Fibroblast of mammary gland (primary cell): Measurements from ENCODE around the gene RNF25.

Source experiments
- DNase-seq: peaks from one replicate; pipeline ENCODE4 v3.0.0-alpha.2; 2010; ENCODE audit warnings: low read depth
- H3K4me3 ChIP-seq: 2 replicates; pipeline ENCODE4 v1.5.1; 2011; ENCODE audit warnings: low read depth, mild to moderate bottlenecking, low read length, moderate library complexity; ENCODE audit not compliant: control insufficient read depth
- TF ChIP-seq, protein P1 (sequence below): conservative IDR thresholded peaks from 2 replicates; pipeline ENCODE4 v1.5.1; 2011; ENCODE audit warnings: low read depth, low read length, inconsistent platforms; ENCODE audit not compliant: control insufficient read depth, insufficient read depth

The RNF25 gene

GRCh38 chr2:218618102-218618860 lies 53.5 kb downstream of the RNF25 start:
- TF ChIP-seq, protein P1, sequence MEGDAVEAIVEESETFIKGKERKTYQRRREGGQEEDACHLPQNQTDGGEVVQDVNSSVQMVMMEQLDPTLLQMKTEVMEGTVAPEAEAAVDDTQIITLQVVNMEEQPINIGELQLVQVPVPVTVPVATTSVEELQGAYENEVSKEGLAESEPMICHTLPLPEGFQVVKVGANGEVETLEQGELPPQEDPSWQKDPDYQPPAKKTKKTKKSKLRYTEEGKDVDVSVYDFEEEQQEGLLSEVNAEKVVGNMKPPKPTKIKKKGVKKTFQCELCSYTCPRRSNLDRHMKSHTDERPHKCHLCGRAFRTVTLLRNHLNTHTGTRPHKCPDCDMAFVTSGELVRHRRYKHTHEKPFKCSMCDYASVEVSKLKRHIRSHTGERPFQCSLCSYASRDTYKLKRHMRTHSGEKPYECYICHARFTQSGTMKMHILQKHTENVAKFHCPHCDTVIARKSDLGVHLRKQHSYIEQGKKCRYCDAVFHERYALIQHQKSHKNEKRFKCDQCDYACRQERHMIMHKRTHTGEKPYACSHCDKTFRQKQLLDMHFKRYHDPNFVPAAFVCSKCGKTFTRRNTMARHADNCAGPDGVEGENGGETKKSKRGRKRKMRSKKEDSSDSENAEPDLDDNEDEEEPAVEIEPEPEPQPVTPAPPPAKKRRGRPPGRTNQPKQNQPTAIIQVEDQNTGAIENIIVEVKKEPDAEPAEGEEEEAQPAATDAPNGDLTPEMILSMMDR, result no peak
- peak; percentile 18 for DNase-seq
- H3K4me3 ChIP-seq, result no peak overlapping the region

DNA sequence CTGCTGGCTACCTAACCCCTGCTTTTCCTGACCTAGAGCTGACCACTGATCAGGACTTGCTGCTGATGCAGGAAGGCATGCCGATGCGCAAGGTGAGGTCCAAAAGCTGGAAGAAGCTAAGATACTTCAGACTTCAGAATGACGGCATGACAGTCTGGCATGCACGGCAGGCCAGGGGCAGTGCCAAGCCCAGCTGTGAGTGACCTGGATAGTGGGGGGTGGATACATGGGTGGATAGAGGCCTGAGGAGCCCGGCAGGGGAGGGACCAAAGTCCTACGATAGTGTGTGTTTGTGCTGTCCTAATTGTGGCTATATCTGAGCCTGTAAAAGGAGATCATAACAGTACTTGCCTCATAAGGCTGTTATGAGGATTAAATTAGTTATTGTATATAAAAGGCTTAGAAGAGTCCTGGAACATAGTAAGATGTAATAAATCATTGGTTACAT lies 55.9 kb downstream of the RNF25 start:
- H3K4me3 ChIP-seq, result no peak overlapping the region
- no peak for DNase-seq
- TF ChIP-seq, protein P1, result no peak
